GM21825 (cell line): ENCODE data around the gene MRLN.

ENCODE experiments used
- ATAC-seq: cut with Tn5 transposase; IDR thresholded peaks from one replicate; pipeline ENCODE4 v1.9.1; 2021; ENCODE audit warnings: mild to moderate bottlenecking, moderate library complexity; ENCODE audit not compliant: unreplicated experiment

Gene MRLN

DNA sequence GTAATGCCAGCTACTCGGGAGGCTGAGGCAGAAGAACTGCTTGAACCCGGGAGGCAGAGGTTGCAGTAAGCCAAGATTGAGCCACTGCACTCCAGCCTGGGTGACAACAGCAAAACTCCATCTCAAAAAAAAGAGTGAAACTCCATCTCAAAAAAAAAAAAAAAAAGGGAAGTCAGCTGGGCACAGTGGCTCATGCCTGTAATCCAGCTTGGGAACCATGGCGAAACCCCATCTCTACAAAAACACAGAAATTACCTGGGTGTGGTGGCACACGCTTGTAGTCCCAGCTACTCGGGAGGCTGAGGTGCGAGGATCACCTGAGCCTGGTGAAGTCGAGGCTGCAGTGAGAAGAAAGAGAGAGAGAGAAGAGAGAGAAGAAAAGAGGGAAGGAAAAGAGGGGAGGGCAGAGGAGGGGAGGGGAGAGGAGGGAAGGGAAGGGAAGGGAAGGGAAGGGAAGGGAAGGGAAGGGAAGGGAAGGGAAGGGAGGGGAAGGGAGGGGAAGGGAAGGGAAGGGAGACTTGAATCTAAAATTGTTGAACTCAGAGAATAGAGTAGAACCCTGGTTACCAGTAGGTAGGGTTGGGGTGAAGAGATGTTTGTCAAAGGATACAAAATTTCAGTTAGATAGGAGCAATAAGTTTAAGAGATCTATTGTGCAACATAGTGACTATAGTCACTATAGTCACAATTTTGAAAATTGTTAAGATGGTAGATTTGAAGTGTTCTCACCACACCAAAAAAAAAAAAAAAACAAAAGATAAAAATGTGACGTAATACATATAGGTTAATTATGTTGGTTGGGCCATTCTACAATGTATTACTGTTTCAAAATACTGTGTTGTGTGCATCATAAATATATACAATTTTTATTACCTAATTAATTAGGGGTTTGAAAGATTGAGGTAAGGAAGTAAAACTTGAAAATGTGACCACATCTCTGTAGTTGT, 46.1 kb downstream of the MRLN start:
- ATAC-seq: no peak

DNA sequence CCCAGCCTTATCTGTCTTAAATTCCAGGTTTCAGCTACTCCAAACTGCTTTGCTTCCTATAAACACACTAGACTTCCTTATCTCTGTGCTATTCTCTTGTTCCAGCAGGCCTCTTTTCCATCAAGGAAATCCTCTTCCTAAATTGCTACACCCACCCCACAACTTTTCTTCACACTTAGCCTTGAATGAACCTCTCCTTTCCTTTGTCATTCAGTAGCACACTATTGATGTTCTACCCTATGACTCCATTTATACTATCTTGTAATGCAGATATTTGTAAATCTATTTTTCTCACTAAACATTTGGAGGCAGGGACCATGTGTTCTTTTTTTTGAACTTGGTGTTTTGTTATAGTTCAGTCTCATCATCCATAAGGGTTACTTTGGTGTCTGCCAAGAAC, 47.3 kb downstream of the MRLN start:
- ATAC-seq: no peak

DNA sequence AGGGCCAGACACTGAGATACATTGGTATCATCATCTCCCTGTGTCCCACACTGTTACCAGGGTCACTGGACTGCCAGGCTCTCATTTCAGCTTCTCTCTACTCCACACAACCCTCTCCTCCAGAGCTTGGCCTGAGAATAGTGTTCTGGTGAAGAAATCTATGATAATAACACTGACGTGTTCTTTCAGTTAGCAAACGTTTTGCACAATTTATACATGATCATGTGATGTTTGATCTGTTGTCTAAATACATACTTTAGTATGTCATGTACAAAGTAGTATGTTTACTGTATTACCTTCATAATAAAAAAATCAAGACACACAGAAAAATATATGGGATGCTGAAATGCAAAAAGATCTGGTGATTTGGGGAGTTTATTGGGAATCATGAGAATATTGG, 48.6 kb downstream of the MRLN start:
- no peak for ATAC-seq

DNA sequence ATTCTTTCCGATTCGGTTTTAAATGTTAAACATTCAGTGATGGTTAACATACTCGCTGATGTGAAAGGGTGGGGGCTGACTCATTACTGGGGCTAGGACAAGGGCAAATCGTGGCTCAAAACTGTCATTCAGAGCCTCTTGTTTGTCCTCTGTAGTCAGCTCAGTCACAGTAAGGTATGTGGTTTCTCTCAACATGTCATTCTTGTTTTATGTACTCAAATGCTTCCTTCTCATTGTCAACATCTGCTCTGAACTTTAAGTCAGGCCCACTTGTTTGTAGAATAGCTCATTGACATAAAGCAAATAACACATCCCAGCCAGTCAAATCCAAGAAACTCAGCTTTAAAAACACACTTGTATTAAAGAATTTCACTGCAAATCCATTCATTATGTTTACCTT, 50.9 kb downstream of the MRLN start:
- ATAC-seq: no peak

DNA sequence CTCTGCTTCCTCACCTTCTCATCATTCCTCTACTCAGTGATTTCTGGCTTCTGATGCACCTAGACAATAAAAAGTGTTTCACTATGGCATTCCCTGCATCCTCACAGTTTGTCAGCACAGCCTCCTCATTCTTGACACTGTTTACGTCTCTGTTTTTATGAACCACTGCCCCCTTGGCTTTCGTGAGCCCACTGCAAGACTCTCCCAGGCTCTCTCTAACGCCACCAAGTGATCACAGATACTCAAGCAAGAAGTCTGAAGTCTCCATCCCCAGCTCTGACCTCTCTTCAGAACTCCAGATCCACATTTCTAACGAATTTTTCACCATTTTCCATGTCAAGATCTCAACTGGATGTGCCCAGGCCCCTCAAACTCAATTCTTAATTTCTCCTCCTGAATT, 52.5 kb downstream of the MRLN start:
- no peak for ATAC-seq

DNA sequence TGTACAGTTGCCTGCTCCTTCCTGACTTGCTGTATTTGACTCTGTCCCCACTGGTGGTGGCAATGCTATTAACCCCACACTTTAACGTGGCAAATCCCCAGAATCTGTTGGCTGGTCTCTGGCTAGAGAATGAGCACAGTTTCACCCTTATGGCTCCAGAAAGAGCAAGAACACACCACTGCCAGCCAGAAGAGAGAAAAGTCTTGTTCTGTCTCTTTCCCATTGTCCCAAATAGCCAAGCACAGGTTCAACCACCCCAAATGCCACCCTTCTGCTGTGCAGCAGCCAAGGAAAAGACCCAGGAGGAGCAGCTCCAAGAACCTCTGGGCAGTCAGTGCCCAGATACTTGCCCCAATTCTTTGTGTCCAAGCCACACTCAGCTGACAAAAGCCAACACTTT, 54.9 kb downstream of the MRLN start:
- no peak for ATAC-seq

DNA sequence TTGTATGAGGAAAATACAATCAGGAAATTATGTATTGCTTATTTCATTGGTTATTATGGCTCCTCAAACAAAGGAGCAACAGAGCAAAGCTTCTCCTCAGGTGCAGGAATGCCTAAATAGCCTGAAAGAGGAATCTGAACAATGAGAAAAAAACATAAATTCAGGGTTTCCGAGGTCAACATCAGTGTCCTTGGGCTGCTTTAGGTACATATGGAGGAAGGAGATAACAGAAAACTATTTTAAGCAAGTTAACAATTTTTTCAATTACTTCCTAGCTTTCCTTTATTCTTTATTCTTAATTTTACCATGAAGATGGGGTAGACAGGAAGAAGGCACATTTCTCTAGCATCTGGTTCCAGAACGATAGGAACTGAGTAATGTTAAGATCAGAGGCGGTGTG, 57.6 kb downstream of the MRLN start:
- no peak for ATAC-seq

DNA sequence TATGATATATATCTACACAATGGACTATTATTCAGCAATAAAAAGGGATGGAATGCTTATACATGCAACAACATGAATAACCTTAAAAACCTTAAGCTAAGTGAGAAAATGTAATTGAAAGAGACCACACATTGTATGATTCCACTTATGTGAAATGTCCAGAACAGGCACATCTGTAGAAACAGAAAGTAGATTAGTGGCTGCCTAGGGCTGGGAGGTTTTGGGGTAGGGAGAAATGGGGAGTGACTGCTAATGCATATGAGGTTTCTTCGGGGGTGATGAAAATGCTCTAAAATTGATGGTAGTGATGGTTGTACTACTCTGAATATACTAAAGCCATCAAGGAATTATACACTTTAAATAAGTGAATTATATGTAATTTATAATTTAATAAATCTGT, 58.3 kb downstream of the MRLN start:
- no peak for ATAC-seq

DNA sequence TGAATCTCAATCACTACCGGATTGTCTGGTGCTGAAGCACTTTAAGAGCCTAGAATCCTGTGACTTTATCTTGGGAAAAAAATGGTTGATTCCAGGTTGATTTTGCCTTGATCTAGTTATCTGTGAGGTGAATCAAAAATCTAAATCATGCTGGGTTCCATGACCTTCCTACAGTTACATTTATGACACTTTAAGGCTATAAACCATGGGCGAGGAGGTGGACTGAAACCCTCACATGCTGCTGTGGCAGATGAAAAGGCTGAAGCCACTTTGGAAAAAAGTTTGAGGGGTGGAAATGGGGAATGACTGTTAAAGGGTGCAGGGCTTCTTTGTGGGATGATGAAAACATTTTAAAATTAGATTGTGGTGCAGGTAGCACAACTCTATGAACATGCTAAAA, 61.1 kb downstream of the MRLN start:
- no peak for ATAC-seq

DNA sequence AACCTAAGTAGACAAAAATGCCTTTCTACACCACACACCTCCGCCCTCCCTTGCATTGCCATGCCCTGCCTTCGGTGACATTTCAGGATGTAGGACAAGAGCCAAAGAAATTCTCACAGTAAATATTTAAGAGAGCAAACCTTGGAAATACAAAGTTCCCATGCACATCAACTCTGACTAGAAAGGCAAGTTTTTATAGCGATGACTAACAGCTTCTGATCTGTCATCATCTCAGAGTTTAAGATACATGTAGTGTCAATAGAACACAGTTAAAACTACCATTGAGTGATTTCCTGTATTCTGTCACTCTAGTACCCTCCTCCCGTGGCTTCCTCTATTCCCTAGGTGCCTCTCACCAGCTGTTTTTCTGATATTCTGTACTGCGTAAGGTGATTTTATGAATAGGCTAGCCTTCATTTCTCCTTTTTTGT, 64.3 kb downstream of the MRLN start:
- ATAC-seq: no peak

DNA sequence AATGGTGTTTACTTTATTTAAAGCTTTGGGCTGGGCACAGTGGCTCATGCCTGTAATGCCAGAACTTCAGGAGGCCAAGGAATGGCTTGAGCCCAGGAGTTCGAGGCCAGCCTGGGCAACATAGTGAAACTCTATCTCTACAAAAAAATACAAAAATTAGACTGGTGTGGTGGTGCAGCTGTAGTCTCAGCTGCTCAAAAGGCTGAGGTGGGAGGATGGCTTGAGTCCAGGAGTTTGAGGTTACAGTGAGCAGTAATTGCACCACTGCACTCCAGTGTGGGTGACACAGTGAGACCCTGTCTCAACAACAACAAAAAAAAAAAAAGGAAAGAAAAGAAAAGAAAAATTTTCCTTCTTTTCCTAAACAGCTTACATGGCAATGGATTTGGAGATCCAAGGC, 65.6 kb downstream of the MRLN start:
- ATAC-seq: no peak
